Pancreas (tissue), 10 donors: ENCODE measurements around the gene RUNX1. TPM values are rescaled to one million over a fixed set of nuclear protein-coding genes. Genes with fewer than 3 reads are reported as not detected.
A peak's percentile ranks its signal among the peaks of the same experiment; 100 is the strongest.

ENCODE experiments used
- ATAC-seq, 4 donors: fragments of 200-7000 bp; cut with Tn5 transposase; one replicate each; pipeline versions ENCODE4 v1.8.0 to v1.9.1; 2020; ENCODE audit warnings: mild to moderate bottlenecking in 4 of 4, moderate library complexity in 4 of 4
- DNase-seq, 6 donors: peaks; one replicate each; pipeline ENCODE4 v3.0.0-alpha.2; 2020
- FAIRE-seq: peaks from 2 replicates; lab custom pipeline; 2012; peaks lifted over from hg19 to GRCh38; lab: Jason Lieb, UNC
- H3K27ac ChIP-seq, 4 donors: fragments of 200-600 bp; sonication (generic); 1 replicate in 3 of 4; 2 replicates in 1 of 4; pipeline versions ENCODE4 v1.5.0 to v1.8.0; 2020
- H3K27me3 ChIP-seq, 4 donors: fragments of 200-600 bp; one replicate each; pipeline ENCODE4 v1.8.0; 2021
- H3K36me3 ChIP-seq, 3 donors: fragments of 200-600 bp; sonication (generic) in 1 of 3; one replicate each; pipeline versions ENCODE4 v1.5.0 to v1.8.0; 2020 to 2021
- H3K4me1 ChIP-seq, 3 donors: fragments of 200-600 bp; one replicate each; pipeline ENCODE4 v1.8.0; 2021
- H3K4me3 ChIP-seq, 4 donors: fragments of 200-600 bp; sonication (generic) in 2 of 4; one replicate each; pipeline versions ENCODE4 v1.5.0 to v1.8.0; 2020 to 2021
- H3K9me3 ChIP-seq, 4 donors: fragments of 200-600 bp; one replicate each; pipeline ENCODE4 v1.8.0; 2021
- WGBS, 2 donors: extraction: QIAGEN DNeasy Blood & Tissue Kit; methylation state at CpG; one replicate each; pipeline ENCODE4 v1.1.7; 2013; 5-methylcytosine and 5-hydroxymethylcytosine counted together
- intact Hi-C, 3 donors: fragments of 100-400 bp; cut with DNase I; formaldehyde crosslinking; loops; one replicate each; pipeline versions ENCODE4 v1.11.1 to v1.14.2; 2022
- polyA plus RNA-seq, 2 donors: library from polyadenylated mRNA; stranded (reverse); fragments of 200-250 nt; gene quantifications; one replicate each; pipeline ENCODE4 v1.2.3, GENCODE V29; 2013
- total RNA-seq, 6 donors: library from RNA; stranded (reverse); fragmentation: NEBNext Ultra II Directional in 4 of 6; extraction: Animal tissue kit (Norgen Biotek cat#: 25700) in 4 of 6; gene quantifications; one replicate each; pipeline versions ENCODE4 v1.2.1 to v1.2.4, GENCODE V29; 2021 to 2023
- TF ChIP-seq, protein P1 (sequence below), 4 donors: fragments of 200-600 bp; sonication (generic) in 3 of 4; IDR thresholded peaks; one replicate each; pipeline versions ENCODE4 v1.5.0 to v1.8.0; 2021; ENCODE audit warnings: antibody characterized with exemption in 4 of 4
- donor health status: healthy with polysubstance abuse.
- donor health status: DM: no; HTN: no; CAD: no; lungs with moderate emphysema.
- donor health status: DM: no; HTN: no; CAD: no.
- donor health status: control.
- donor health status: control.
- donor health status: Bipolar disorder and iron deficiency.
- donor health status: DM: yes; HTN: yes; CAD: no.
- donor health status: DM: no; HTN: no; CAD: no.
- donor health status: DM: no; HTN: no; CAD: no.
- donor health status: DM: yes; HTN: yes; CAD: no.

The RUNX1 gene
- total and polyA plus RNA-seq, 8 donors, result 2.1 to 38.2 (median 4.5) TPM

- 53 to 63% methylated on average over 7 of the region's 7 CpGs for WGBS, 2 donors
- Histone ChIP-seq H3K27ac (no peak overlapping the region), H3K27me3 (no peaks in the 10 kb centered on the region), H3K4me1 (peaks cover 0 to 5% (median 0%) of the 10 kb centered on the region in 3 donors), H3K9me3 (no peaks in the 10 kb centered on the region), H3K4me3 (no peak overlapping the region), H3K36me3 (no peaks in the 10 kb centered on the region)
- TF ChIP-seq, protein P1, sequence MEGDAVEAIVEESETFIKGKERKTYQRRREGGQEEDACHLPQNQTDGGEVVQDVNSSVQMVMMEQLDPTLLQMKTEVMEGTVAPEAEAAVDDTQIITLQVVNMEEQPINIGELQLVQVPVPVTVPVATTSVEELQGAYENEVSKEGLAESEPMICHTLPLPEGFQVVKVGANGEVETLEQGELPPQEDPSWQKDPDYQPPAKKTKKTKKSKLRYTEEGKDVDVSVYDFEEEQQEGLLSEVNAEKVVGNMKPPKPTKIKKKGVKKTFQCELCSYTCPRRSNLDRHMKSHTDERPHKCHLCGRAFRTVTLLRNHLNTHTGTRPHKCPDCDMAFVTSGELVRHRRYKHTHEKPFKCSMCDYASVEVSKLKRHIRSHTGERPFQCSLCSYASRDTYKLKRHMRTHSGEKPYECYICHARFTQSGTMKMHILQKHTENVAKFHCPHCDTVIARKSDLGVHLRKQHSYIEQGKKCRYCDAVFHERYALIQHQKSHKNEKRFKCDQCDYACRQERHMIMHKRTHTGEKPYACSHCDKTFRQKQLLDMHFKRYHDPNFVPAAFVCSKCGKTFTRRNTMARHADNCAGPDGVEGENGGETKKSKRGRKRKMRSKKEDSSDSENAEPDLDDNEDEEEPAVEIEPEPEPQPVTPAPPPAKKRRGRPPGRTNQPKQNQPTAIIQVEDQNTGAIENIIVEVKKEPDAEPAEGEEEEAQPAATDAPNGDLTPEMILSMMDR (IDR thresholded peaks at IDR 0.05), result no peak
- FAIRE-seq (no peak), DNase-seq (no peak), ATAC-seq (peak in 2 of 4 donors; percentile 19 to 33)
- intact Hi-C loops, result no loop called here
These were observed 240.4 kb downstream of the RUNX1 start for GRCh38 chr21:34808569-34809204.

GRCh38 chr21:34807881-34808568 lies 241.1 kb downstream of the RUNX1 start:
- H3K4me1 ChIP-seq, result peaks cover 0 to 5% (median 0%) of the 10 kb centered on the region in 3 donors
- intact Hi-C loops, result no loop called here
- no peak for DNase-seq
- H3K36me3 ChIP-seq, result no peaks in the 10 kb centered on the region
- no peak for FAIRE-seq
- H3K4me3 ChIP-seq, result no peak overlapping the region
- TF ChIP-seq, protein P1 (IDR thresholded peaks at IDR 0.05), result no peak
- H3K27me3 ChIP-seq, result no peaks in the 10 kb centered on the region
- no peak overlapping the region for H3K27ac ChIP-seq
- WGBS, 2 donors, result 82 to 93% methylated on average over 15 of the region's 15 CpGs
- ATAC-seq, result peak in 3 of 4 donors; percentile 37 to 62 (median 39)
- H3K9me3 ChIP-seq, result no peaks in the 10 kb centered on the region

GRCh38 chr21:34807146-34807880 lies 241.8 kb downstream of the RUNX1 start:
- Histone ChIP-seq H3K4me3 (no peak overlapping the region), H3K4me1 (peaks cover 0 to under 1% (median 0%) of the 10 kb centered on the region in 3 donors), H3K36me3 (no peaks in the 10 kb centered on the region), H3K9me3 (no peaks in the 10 kb centered on the region), H3K27me3 (no peaks in the 10 kb centered on the region), H3K27ac (no peak overlapping the region)
- TF ChIP-seq, protein P1 (IDR thresholded peaks at IDR 0.05), result no peak
- WGBS, 2 donors, result 84 to 86% methylated on average over 7 of the region's 7 CpGs
- DNase-seq (no peak), ATAC-seq (peak in 3 of 4 donors; percentile 35 to 72 (median 50)), FAIRE-seq (no peak)
- intact Hi-C loops, result no loop called here

GRCh38 chr21:34806423-34806822 lies 242.7 kb downstream of the RUNX1 start:
- ATAC-seq (no peak), DNase-seq (no peak), FAIRE-seq (no peak)
- no peaks in the 10 kb centered on the region for H3K27me3 ChIP-seq
- intact Hi-C loops, result no loop called here
- no peaks in the 10 kb centered on the region for H3K9me3 ChIP-seq
- no peak overlapping the region for H3K4me3 ChIP-seq
- no peaks in the 10 kb centered on the region for H3K36me3 ChIP-seq
- TF ChIP-seq, protein P1 (IDR thresholded peaks at IDR 0.05), result no peak
- H3K4me1 ChIP-seq, result peaks cover 0 to 2% (median 0%) of the 10 kb centered on the region in 3 donors
- H3K27ac ChIP-seq, result no peak overlapping the region
- 84 to 90% methylated on average over 3 of the region's 3 CpGs for WGBS, 2 donors
